GM18505 (cell line): ENCODE data around the gene TSPEAR.
"Not testable (repeated sequence)": the region's sequence is repeated elsewhere in the genome, so short reads cannot be mapped to it uniquely, and the experiment has no call there.

Source experiments
- ATAC-seq: cut with Tn5 transposase; IDR thresholded peaks from one replicate; pipeline ENCODE4 v1.9.1; 2021; ENCODE audit not compliant: unreplicated experiment
- POLR2A ChIP-seq: IDR thresholded peaks from 4 replicates; pipeline ENCODE4 v1.6.1; 2011; ENCODE audit warnings: borderline replicate concordance; ENCODE audit not compliant: insufficient read depth, insufficient read length; ENCODE audit errors: extremely low read depth

Gene TSPEAR

GRCh38 chr21:44612669-44613229 is 98.6 kb downstream of the TSPEAR start:
- TF ChIP-seq POLR2A, result no peak
- ATAC-seq, result no peak

GRCh38 chr21:44612029-44612486 is 99.3 kb downstream of the TSPEAR start, which contains the start of gene KRTAP10-8:
Gene KRTAP10-8, plus strand, starts transcription at chr21:44612079. Its CDS starts 22 bp downstream, at chr21:44612101.
- ATAC-seq, result no peak
- no peak for TF ChIP-seq POLR2A

GRCh38 chr21:44611551-44611950 is 99.8 kb downstream of the TSPEAR start:
- ATAC-seq, result no peak

GRCh38 chr21:44610157-44610843 is 101.1 kb downstream of the TSPEAR start:
- not testable (repeated sequence) for ATAC-seq

More at GRCh38 chr21:44611551-44611950, 99.8 kb downstream of the TSPEAR start:
- no peak for TF ChIP-seq POLR2A

GRCh38 chr21:44609193-44609592 is 102.2 kb downstream of the TSPEAR start:
- TF ChIP-seq POLR2A, result no peak
- no peak for ATAC-seq

GRCh38 chr21:44606495-44606894 is 104.9 kb downstream of the TSPEAR start:
- no peak for TF ChIP-seq POLR2A
- ATAC-seq, result no peak

DNA sequence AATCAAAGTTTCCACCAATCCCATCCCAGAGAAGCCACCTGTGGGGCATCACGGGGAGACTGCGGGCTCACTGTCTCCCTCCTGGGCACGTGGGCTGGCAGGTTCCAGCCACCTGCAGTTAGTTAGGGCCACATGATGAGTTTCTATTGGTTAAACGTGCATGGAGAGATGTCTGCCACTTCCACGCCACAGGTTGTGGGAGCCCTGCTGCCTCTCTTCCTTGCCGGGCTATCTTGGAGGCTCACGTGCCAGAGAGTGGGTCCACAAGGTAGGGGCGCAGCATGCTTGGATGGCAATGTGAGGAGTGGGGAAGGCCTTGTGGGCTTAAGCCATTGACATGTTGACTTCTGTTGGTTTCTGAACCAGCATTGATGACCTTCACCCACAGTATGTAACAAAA is 107.5 kb downstream of the TSPEAR start:
- TF ChIP-seq POLR2A, result no peak
- ATAC-seq, result no peak

DNA sequence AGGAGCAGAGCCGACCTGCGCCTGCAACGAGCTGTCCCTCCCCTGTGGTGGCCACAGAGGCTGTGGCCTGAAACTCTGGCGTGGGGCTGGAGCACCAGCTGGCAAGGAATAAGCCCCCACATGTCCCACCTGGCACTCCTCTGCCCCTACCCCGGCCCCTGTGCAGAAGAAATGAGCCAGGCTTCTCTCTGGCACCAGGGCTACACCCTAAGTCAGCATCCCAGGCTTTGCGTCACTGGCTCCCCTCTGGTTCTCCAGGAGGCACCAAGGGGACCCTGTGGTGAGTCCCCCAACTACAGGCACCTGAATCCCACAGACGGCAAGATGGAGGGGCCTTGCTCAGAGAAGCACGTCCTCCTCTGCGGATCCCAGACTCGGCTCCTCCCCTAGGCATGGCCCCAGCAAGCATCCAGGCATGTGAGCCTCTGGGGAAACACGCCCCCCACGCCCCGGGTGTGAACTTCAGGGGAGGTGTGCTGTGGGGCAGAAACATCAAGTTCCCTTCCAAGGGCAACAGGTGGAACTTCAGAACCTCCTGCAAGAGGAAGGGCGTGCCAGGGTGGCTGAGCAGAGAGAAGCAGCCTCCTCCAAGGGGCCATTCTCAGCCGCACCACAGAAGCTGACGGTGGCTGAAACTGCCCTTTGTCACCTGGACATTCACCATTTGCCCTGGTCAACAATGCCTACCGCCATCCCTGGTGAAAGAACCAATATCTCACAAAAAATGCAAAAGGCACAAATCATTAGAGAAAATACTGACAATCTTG is 108.1 kb downstream of the TSPEAR start:
- ATAC-seq, result no peak
- TF ChIP-seq POLR2A, result no peak

GRCh38 chr21:44602463-44602850 is 108.9 kb downstream of the TSPEAR start:
- ATAC-seq, result no peak
- TF ChIP-seq POLR2A, result no peak

- ATAC-seq, result no peak
These were observed 109.5 kb downstream of the TSPEAR start for GRCh38 chr21:44601596-44602462.

DNA sequence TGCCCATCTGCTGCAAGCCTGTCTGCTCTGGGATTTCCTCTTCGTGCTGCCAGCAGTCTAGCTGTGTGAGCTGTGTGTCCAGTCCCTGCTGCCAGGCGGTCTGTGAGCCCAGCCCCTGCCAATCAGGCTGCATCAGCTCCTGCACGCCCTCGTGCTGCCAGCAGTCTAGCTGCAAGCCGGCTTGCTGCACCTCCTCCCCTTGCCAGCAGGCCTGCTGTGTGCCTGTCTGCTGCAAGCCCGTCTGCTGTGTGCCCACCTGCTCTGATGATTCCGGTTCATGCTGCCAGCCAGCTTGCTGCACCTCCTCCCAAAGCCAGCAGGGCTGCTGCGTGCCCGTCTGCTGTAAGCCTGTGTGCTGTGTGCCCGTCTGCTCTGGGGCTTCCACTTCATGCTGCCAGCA is 110.3 kb downstream of the TSPEAR start:
- not testable (repeated sequence) for ATAC-seq

More at GRCh38 chr21:44601596-44602462, 109.5 kb downstream of the TSPEAR start:
- TF ChIP-seq POLR2A, result no peak

GRCh38 chr21:44600118-44600978 is 111.0 kb downstream of the TSPEAR start, which contains the start of gene KRTAP10-7:
Gene KRTAP10-7, plus strand, starts transcription at chr21:44600597. Its CDS starts 25 bp downstream, at chr21:44600622.
- ATAC-seq, result not testable (repeated sequence)

- no peak for ATAC-seq
- no peak for TF ChIP-seq POLR2A
These were observed 111.9 kb downstream of the TSPEAR start for GRCh38 chr21:44599264-44600029.
